GM04504 (cell line): ENCODE results near the gene TBX2.

Experiments
- DNase-seq: peaks from one replicate; pipeline ENCODE4 v3.0.0-alpha.2; 2012; ENCODE audit warnings: low read depth

The TBX2 gene

DNA sequence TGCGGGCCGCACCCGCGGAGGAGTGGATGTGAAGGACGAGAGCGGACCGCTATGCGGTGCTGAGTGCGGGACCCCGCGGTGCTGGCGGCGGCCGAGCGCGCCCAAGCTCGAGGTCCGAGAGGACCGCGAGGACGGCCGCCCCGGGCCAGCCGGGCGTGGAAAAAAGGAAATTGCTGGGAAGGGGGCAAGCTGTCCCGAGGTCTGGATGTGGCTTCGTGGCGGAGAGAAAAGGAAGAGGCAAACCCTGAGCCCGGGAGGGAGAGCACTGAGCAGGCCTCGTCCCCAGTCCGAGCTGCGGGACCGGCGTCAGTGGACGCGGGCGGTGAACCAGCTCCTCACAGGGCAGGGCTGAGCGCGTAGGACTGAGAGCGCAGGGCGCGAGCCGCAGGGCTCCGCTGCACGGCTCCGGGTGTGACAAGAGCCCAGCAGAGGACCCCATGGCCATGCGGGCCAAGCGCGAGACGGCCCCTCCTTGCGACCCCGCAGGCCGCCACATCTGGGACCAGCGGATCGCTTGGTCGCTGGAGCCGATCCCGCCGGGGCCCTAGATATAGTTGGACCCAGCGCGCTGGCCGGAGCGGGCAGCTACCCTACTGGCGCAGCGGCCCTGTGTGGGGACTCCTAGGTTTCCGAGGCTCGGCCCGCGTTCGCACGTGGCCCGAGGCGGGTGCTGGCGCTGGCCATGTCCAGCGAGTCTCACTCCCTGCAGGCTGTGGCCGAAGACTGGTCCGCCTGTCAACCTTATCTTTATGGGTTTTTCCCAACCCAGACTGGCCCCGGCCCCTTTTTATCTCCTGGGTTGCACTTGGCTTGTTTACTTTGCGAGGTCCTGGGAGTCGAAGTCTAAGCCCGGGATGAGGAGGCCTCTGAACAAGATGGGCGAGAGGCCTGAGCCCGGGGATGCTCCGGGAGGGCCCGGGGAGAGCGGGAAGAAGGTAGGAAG, 55.0 kb downstream of the TBX2 start:
- DNase-seq, result no peak

DNA sequence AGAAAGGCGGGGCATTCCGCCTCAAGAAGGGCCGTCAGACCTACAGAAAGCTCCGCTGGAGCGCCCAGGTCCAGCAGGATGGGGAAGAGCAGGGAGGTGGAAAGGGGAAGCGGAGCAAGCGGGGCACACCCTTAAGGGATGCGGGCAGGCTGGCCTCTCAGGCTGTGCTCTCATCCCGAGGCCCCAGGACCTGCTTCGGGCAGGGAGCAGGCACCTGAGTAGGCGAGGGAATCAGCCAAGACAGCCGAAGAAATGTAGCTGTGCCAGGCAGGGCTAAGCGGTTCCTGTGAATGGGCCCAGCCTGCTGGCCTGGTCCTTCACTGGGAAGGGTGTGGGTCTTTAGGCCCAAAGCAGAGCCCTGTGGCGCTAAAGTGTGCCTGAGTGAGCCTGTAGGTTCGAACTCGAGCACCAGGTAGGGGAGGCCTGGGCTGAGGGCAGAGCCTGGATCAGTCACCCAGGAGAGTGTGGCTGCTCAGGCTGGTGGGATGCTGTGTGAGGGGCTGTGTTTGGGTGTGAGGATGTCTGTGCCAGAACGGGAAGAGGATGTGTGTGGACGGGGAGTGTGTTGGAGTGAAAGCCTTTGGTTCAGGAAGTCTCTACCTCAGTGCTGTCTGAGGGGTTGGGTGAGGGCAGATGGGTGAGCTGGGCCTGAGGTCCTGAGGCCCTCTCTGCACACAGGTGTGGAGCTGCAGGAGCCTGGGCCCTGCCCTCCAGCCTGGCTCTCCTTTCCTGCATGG, 55.8 kb downstream of the TBX2 start:
- DNase-seq, result no peak

DNA sequence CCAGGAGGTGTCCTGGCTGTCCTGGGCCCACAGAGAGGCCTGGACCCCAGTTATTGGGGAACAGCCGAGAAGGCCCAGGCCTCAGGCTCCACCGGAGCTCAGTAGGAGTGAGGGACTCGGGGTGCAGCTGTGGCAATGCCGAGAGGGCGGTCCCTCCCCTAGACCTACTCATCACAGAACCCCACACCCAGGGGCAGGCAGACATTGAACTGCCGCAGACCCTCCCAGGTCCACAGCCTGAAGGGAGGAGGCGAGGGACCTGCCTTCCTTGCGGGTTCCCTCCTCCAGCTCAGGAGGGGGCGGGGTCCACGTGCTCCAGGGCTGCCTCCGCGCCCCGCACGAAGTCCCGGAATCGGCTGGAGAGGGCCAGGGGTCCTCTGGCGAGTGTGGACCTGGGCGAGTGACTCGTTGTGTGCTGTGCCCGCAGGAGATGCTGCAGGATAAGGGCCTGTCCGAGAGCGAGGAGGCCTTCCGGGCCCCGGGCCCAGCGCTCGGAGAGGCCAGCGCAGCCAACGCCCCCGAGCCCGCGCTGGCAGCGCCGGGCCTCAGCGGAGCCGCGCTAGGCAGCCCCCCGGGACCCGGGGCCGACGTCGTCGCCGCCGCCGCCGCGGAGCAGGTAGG, 56.5 kb downstream of the TBX2 start:
- DNase-seq, result no peak

DNA sequence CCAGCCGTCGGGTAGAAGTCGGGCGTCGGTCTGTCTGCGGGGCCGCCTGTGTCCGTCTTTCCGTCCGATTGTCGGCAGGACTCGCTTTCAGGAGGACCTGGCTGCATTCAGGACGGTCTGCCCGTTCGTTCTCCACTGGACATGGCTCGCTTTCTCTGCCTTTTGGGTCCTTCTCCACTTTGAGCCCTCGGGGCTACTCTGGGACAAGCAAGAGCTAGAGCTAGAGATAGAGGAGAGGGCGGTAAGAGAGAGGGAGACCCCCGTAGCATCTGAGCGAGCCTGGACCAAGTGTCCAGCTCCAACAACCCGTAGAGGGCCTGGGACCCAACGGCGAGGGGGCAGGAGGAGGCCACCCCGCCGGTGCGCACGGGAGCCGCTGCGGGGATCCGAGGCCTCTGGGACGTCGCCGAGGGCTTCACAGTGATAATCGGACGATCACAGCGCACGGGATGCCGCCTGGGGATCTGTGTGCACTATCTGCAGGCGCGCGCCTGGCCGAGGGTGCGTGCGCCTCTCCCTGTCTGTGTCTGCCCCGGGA, 57.1 kb downstream of the TBX2 start:
- DNase-seq, result no peak

DNA sequence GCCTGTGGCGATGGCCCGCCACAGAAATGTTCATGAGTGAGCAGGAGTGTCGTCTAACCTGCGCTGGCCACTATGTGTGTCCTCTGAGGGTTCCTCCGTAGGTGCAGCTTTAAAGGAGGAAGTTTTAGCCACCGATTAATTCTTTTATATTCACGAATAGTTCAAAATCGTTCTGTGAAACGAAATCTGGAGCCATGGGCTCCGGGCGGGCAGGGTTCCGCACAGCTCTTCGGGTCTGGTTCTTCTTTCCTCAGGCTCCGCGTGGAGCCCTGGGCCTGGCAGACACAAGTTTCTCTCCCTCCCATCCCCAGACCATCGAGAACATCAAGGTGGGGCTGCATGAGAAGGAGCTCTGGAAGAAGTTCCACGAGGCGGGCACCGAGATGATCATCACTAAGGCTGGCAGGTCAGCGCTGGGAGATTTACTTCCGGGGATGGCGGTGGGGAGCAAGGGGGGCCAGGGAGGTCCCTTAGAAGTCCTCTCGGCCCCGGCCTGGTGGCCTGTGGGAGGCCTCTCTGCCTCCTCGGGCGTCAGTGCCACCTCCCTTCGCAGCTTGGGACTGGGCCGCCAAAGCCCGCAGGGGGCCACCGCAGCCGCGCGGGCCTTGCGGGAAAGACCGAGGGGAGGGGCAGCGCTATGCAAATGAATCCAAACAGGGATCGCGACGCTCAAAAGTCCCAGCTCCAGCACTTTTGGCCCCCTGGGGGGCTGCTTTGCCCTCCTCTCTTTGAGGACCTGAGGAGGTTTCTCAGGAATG, 57.8 kb downstream of the TBX2 start:
- DNase-seq, result no peak

DNA sequence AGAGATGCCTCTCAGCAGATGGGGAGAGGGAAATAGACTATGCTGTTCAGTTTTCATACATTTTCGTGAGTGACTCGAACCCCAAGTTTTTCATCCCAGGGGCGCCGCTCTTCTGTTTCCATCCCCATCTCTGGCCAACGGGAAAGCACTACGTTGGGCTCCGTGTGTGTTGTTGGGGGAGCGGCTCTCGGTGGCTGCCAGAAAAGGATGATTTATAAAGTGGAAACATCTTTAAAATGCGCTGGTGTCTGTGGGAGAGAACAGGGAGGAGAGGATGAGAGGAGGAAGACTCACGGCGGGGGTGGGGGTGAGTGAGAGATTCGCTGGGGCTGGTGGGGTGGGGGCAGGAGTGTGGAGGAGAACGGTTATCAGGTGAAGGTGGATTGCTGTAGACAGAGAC, 58.4 kb downstream of the TBX2 start:
- DNase-seq, result no peak

DNA sequence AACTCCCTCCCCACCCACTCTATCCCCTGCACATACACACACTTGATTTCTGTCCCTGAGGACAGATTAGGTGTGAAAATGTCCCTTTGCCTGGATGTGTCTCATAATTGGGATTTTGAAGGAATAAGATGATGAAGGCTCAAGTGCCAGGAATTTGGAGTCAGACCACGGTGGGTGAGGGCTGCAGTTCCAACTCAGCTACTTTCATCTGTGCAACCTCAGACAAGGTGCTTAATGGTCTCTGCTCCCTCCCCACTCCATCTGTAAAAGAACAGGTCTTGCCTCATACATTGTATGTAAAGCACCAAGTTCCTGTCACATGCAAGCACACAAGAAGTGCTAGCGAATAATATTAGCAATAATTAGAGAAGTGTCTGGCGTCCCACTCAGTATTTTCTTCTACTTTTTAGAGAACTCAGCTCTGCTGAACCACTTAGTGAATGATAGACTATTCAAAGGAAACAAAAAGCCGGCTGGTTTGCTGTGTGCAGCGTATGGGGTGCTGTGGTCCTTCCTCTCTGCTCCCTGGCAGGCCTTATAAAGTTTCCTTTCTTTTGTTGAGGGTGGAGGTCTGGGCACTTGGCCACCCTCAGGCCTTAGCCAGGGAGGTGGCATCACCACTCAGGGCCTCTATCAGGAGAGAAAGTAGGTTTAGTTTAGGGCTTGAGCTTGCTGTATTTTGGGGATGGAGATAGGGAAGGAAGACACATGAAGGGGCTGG, 58.9 kb downstream of the TBX2 start:
- no peak for DNase-seq
